ENCODE data around the gene BAHCC1. TPM values are rescaled to one million over a fixed set of nuclear protein-coding genes. Genes with fewer than 3 reads are reported as not detected.

The BAHCC1 gene
- total RNA-seq, 2 experiments from 2014 or later: 0.02 TPM; not detected in 1

GRCh38 chr17:81434681-81435417 is 39.6 kb downstream of the BAHCC1 start:
- DNase-seq: no peak
- Mint-ChIP-seq H3K4me3 (no peak overlapping the region), H3K4me1 (ENCODE audit: low read depth) (peaks cover 8% of the 10 kb centered on the region), H3K9me3 (no peaks in the 10 kb centered on the region), H3K27ac (no peak overlapping the region), H3K27me3 (ENCODE audit: low read depth) (peaks cover 11% of the 10 kb centered on the region), H3K36me3 (ENCODE audit: low read depth) (no peaks in the 10 kb centered on the region)
- intact Hi-C loops (cut with micrococcal nuclease): no loop called here
- CTCF ChIA-PET: no interaction called here

GRCh38 chr17:81435652-81436293 is 40.5 kb downstream of the BAHCC1 start:
- intact Hi-C loops (cut with micrococcal nuclease): no loop called here
- Mint-ChIP-seq H3K9me3 (no peaks in the 10 kb centered on the region), H3K27ac (no peak overlapping the region), H3K4me3 (no peak overlapping the region), H3K36me3 (ENCODE audit: low read depth) (no peaks in the 10 kb centered on the region), H3K4me1 (ENCODE audit: low read depth) (peaks cover 4% of the 10 kb centered on the region), H3K27me3 (ENCODE audit: low read depth) (peaks cover 7% of the 10 kb centered on the region)
- CTCF ChIA-PET: interaction anchor here (0.9 kb wide), 1 partner anchor 49 kb away, joined by 3 read pairs; no protein-coding TSS in a partner anchor
- no peak for DNase-seq

- Mint-ChIP-seq H3K36me3 (ENCODE audit: low read depth) (no peaks in the 10 kb centered on the region), H3K4me1 (ENCODE audit: low read depth) (peaks cover 4% of the 10 kb centered on the region), H3K27me3 (ENCODE audit: low read depth) (peaks cover 7% of the 10 kb centered on the region), H3K4me3 (no peak overlapping the region), H3K9me3 (no peaks in the 10 kb centered on the region), H3K27ac (no peak overlapping the region)
- no peak for DNase-seq
- CTCF ChIA-PET: interaction anchor here (0.9 kb wide), 1 partner anchor 48 kb away, joined by 3 read pairs; no protein-coding TSS in a partner anchor
- intact Hi-C loops (cut with micrococcal nuclease): no loop called here
These were observed 41.1 kb downstream of the BAHCC1 start for GRCh38 chr17:81436294-81436849.

- no peaks in the 10 kb centered on the region for H3K9me3 Mint-ChIP-seq
- peaks cover 5% of the 10 kb centered on the region for H3K27me3 Mint-ChIP-seq (ENCODE audit: low read depth)
- H3K27ac Mint-ChIP-seq: no peak overlapping the region
- H3K4me1 Mint-ChIP-seq (ENCODE audit: low read depth): peaks cover 4% of the 10 kb centered on the region
- H3K36me3 Mint-ChIP-seq (ENCODE audit: low read depth): no peaks in the 10 kb centered on the region
- CTCF ChIA-PET: no interaction called here
- DNase-seq: no peak
- intact Hi-C loops (cut with micrococcal nuclease): no loop called here
- H3K4me3 Mint-ChIP-seq: no peak overlapping the region
These were observed 42.0 kb downstream of the BAHCC1 start for GRCh38 chr17:81437191-81437651.

- no peak overlapping the region for H3K4me3 Mint-ChIP-seq
- no peak for DNase-seq
- intact Hi-C loops (cut with micrococcal nuclease): no loop called here
- CTCF ChIA-PET: no interaction called here
- H3K36me3 Mint-ChIP-seq (ENCODE audit: low read depth): no peaks in the 10 kb centered on the region
- H3K4me1 Mint-ChIP-seq (ENCODE audit: low read depth): peaks cover 4% of the 10 kb centered on the region
- no peak overlapping the region for H3K27ac Mint-ChIP-seq
- no peaks in the 10 kb centered on the region for H3K9me3 Mint-ChIP-seq
- peaks cover 5% of the 10 kb centered on the region for H3K27me3 Mint-ChIP-seq (ENCODE audit: low read depth)
These were observed 42.9 kb downstream of the BAHCC1 start for GRCh38 chr17:81438007-81438659.

GRCh38 chr17:81438688-81439087 is 43.4 kb downstream of the BAHCC1 start:
- H3K4me1 Mint-ChIP-seq (ENCODE audit: low read depth): peaks cover 4% of the 10 kb centered on the region
- DNase-seq: no peak
- no peaks in the 10 kb centered on the region for H3K36me3 Mint-ChIP-seq (ENCODE audit: low read depth)
- CTCF ChIA-PET: interaction anchor here (0.7 kb wide), 1 partner anchor 874 kb away, joined by 3 read pairs; no protein-coding TSS in a partner anchor
- H3K9me3 Mint-ChIP-seq: no peaks in the 10 kb centered on the region
- no peak overlapping the region for H3K27ac Mint-ChIP-seq
- intact Hi-C loops (cut with micrococcal nuclease): no loop called here
- H3K4me3 Mint-ChIP-seq: no peak overlapping the region
- peaks cover 5% of the 10 kb centered on the region for H3K27me3 Mint-ChIP-seq (ENCODE audit: low read depth)

GRCh38 chr17:81440051-81440471 is 44.8 kb downstream of the BAHCC1 start:
- no peaks in the 10 kb centered on the region for H3K9me3 Mint-ChIP-seq
- H3K36me3 Mint-ChIP-seq (ENCODE audit: low read depth): no peaks in the 10 kb centered on the region
- no peak for DNase-seq
- peaks cover 5% of the 10 kb centered on the region for H3K27me3 Mint-ChIP-seq (ENCODE audit: low read depth)
- H3K27ac Mint-ChIP-seq: no peak overlapping the region
- CTCF ChIA-PET: no interaction called here
- H3K4me1 Mint-ChIP-seq (ENCODE audit: low read depth): peaks cover 4% of the 10 kb centered on the region
- H3K4me3 Mint-ChIP-seq: no peak overlapping the region
- intact Hi-C loops (cut with micrococcal nuclease): no loop called here

- H3K9me3 Mint-ChIP-seq: no peaks in the 10 kb centered on the region
- DNase-seq: no peak
- no peak overlapping the region for H3K27ac Mint-ChIP-seq
- CTCF ChIA-PET: no interaction called here
- intact Hi-C loops (cut with micrococcal nuclease): no loop called here
- no peaks in the 10 kb centered on the region for H3K36me3 Mint-ChIP-seq (ENCODE audit: low read depth)
- peaks cover 4% of the 10 kb centered on the region for H3K4me1 Mint-ChIP-seq (ENCODE audit: low read depth)
- H3K27me3 Mint-ChIP-seq (ENCODE audit: low read depth): peaks cover 5% of the 10 kb centered on the region
- H3K4me3 Mint-ChIP-seq: no peak overlapping the region
These were observed 45.4 kb downstream of the BAHCC1 start for GRCh38 chr17:81440511-81441244.

- intact Hi-C loops (cut with micrococcal nuclease): no loop called here
- Mint-ChIP-seq H3K9me3 (no peaks in the 10 kb centered on the region), H3K27me3 (ENCODE audit: low read depth) (peaks cover 5% of the 10 kb centered on the region), H3K36me3 (ENCODE audit: low read depth) (no peaks in the 10 kb centered on the region), H3K4me3 (no peak overlapping the region), H3K4me1 (ENCODE audit: low read depth) (peaks cover 4% of the 10 kb centered on the region), H3K27ac (no peak overlapping the region)
- no peak for DNase-seq
- CTCF ChIA-PET: no interaction called here
These were observed 47.5 kb downstream of the BAHCC1 start for GRCh38 chr17:81442791-81443190.

- intact Hi-C loops (cut with micrococcal nuclease): no loop called here
- Mint-ChIP-seq H3K4me3 (no peak overlapping the region), H3K9me3 (no peaks in the 10 kb centered on the region), H3K27ac (no peak overlapping the region), H3K27me3 (ENCODE audit: low read depth) (peaks cover 4% of the 10 kb centered on the region), H3K36me3 (ENCODE audit: low read depth) (no peaks in the 10 kb centered on the region), H3K4me1 (ENCODE audit: low read depth) (peaks cover 4% of the 10 kb centered on the region)
- CTCF ChIA-PET: no interaction called here
- no peak for DNase-seq
These were observed 48.0 kb downstream of the BAHCC1 start for GRCh38 chr17:81443269-81443668.

GRCh38 chr17:81444610-81445339 is 49.5 kb downstream of the BAHCC1 start:
- intact Hi-C loops (cut with micrococcal nuclease): no loop called here
- no peak overlapping the region for H3K4me3 Mint-ChIP-seq
- H3K27ac Mint-ChIP-seq: no peak overlapping the region
- H3K9me3 Mint-ChIP-seq: no peaks in the 10 kb centered on the region
- H3K27me3 Mint-ChIP-seq (ENCODE audit: low read depth): no peaks in the 10 kb centered on the region
- H3K4me1 Mint-ChIP-seq (ENCODE audit: low read depth): no peaks in the 10 kb centered on the region
- CTCF ChIA-PET: no interaction called here
- DNase-seq: no peak
- no peaks in the 10 kb centered on the region for H3K36me3 Mint-ChIP-seq (ENCODE audit: low read depth)

Data from activated naive CD4-positive, alpha-beta T cell treated with anti-CD3 and anti-CD28 coated beads for 36 hours (primary cell).